Endometrial microvascular endothelial cells (primary cell): Measurements from ENCODE around the gene TSPAN33. TPM values are rescaled to one million over a fixed set of nuclear protein-coding genes. Genes with fewer than 3 reads are reported as not detected.
"Not testable (repeated sequence)": the region's sequence is repeated elsewhere in the genome, so short reads cannot be mapped to it uniquely, and the experiment has no call there.

Experiments
- in situ Hi-C: cut with HindIII; loops from 2 replicates; pipeline ENCODE4 v1.10.0; 2017; ENCODE audit warnings: low sequenced_read_pairs, low pct_unique_long_range_greater_than_20kb; ENCODE audit errors: inconsistent ontology term
- total RNA-seq: library from RNA; depleted of rRNA; stranded (reverse); fragments of >200 nt; gene quantifications from one replicate; pipeline ENCODE4 v1.2.3, GENCODE V29; 2015; ENCODE audit errors: inconsistent ontology term

TSPAN33 gene, protein sequence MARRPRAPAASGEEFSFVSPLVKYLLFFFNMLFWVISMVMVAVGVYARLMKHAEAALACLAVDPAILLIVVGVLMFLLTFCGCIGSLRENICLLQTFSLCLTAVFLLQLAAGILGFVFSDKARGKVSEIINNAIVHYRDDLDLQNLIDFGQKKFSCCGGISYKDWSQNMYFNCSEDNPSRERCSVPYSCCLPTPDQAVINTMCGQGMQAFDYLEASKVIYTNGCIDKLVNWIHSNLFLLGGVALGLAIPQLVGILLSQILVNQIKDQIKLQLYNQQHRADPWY
- total RNA-seq = 3.6 TPM

DNA sequence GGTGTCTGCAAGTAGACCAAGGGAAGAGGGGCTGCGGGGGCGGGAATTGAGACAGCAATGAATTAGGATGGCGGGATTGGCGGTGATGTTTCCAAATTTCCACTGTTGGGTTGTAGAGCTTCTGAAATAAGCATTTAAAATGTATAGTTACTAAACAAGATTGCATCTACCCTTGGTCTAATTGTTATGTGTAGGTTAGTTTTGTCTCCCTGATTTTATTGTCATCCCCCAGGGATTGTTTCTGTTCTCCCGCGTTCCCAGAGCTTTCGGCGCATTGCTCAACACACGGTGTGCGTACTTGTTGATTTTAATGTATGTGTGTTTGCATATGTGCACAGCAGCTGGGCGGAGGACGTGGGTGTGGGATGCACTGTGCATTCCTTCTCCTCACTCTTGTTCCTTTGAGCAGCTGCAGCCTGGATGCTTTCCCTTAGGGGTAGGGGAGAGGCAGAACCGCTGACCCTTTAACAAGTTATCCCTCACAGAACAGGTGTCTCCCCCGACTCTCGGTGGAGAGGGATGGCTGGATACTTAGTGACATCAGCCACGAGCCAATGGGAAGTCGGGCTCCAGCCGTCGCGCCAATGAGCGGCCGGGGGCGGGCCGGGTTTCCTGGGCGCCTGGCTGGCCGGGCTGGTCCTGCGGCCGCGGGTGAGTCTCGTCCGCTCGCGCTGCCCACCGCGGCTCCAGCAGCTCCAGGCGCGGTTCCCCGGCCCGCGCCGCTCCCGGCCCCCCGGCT lies at the start of gene TSPAN33:
TSS of gene TSPAN33 (plus strand) at position 613 of the 739 bp plus-strand sequence. CDS start 274 bp downstream, outside the sequence.
- in situ Hi-C loops = no loop called here

DNA sequence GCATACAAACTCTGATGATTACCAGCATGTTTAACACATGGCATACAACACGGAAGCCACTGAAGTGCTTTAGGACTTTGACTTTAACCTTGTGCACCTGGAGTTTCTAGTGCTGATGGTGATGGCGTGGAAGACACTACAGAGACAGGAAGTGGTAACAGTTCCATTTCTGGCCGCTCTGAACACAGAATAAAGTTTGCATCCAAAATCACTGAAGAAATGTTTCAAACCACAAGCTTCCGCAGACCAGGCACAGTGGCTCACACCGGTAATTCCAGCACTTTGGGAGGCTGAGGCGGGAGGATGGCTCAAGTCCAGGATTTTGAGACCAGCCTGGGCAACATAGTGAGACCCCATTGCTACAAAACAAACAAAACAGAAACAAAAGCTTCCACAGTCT lies 49.2 kb upstream of the TSPAN33 start:
- in situ Hi-C loops = no loop called here

DNA sequence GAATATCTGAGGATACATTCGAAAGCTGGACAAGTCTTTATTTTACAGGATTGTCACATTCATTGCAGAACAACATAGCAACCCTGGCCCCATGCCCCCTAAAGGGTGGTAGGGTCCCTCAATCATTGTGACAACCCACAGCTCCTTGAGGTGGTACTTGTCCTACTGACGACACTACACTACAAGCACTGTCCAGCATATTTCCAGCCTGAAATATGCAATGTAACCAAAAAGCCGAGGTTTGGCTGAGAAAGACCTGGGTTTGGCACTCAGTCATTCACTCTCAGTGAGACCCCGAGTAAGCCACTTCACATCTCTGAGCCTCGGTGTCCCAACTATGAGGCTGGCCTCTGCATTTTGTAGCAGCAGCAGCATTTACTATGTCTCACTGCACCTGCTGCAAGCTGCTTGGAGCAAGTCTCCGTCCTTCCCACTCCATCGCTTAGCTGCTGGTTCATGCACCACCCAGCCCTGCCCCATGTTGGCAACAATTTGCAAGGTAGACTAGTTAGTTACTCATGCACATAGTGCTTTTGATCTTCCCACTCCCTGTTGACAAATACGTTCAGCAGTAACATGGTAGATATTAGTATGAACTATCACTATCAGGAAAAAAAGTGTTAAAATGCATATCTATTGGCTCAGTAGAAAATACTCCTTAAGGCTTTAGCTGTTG lies 46.0 kb upstream of the TSPAN33 start:
- in situ Hi-C loops = no loop called here

DNA sequence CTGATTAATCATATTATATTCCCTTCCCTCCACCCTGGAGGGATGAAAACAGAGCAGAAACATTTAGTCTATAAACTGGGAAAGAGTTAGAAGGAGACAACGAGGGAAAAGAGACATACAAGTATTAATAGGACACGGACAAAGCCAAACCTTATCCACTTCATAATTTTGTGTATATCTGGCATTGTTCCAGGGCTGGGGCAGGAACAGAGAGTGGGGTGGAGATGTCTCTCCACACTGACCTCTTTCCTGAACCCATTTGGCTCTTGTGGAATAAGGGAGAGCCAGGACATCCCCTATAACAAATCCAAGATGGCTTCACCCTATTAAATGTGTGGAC lies 43.7 kb upstream of the TSPAN33 start:
- in situ Hi-C loops = no loop called here

DNA sequence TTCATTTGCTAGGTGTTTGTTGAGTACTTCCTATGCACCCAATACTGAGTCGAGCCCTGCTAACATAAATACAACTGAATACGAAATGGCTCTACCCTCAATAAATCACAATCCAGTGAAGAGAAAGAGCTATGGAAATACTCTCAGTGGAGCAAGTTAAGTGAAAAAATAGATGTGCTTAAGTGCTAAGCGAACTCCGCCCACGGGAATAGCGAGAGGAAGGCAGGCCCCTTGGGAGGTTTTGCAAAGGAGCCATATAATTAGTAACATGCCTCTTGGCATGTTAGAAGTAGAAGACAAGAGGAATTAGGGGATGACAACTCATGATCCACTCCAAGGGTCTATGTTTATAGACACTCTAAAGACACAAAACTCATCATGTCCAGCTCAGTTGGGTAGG lies 42.8 kb upstream of the TSPAN33 start:
- in situ Hi-C loops = no loop called here

DNA sequence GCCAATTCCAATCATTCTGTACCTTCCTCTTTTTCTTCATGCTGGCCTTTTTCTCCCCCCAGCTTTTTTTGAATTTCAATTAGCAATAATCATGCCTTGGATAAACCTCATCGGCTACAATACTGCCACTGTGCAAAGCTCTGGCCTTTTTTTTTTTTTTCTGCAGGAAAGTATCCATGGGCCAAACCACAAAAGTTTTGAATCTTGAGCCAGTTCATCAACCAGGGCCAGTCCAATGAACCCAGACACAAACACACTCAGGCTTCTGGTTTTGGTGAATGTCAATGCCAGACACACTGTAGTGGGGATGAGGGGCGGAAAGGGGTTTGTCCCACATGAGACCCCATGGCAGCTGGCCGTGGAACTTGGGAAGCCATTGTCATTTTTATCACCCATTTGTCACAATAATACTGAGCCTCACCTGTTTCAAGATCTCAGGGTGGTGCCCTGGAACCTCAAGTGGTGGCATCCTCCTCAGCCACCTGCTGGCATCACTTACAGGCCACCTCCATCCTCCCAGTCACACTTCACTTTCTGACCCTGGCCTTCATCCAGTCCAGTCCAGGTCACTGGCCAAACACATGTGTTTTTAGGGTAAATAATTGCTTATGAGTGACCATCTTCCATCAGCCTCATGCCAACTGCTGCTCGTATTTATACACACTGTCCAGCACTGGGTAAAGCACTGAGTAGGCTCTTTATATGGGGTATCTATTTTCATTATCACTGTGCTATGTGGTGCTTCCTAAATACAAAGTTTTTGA lies 40.8 kb upstream of the TSPAN33 start:
- in situ Hi-C loops = no loop called here

DNA sequence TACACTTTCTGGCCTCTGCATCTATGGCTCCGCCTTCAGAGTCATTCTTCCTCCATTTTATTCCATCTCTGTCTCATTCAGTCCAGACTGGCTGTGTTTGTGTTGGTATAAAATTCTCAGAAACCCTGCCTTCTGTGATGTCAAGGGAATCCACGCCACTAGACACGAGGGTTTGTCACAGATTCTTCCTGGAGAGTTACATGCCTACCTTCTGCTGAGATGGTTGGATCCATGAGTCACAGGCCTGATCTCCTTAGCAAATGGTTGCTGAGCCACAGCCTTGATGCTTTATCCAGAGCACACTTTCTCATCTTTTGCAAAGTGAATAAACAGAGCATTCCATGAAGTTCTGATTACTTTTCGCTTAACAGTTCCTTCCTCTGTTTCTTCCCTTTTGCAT lies 35.9 kb upstream of the TSPAN33 start:
- in situ Hi-C loops = no loop called here

DNA sequence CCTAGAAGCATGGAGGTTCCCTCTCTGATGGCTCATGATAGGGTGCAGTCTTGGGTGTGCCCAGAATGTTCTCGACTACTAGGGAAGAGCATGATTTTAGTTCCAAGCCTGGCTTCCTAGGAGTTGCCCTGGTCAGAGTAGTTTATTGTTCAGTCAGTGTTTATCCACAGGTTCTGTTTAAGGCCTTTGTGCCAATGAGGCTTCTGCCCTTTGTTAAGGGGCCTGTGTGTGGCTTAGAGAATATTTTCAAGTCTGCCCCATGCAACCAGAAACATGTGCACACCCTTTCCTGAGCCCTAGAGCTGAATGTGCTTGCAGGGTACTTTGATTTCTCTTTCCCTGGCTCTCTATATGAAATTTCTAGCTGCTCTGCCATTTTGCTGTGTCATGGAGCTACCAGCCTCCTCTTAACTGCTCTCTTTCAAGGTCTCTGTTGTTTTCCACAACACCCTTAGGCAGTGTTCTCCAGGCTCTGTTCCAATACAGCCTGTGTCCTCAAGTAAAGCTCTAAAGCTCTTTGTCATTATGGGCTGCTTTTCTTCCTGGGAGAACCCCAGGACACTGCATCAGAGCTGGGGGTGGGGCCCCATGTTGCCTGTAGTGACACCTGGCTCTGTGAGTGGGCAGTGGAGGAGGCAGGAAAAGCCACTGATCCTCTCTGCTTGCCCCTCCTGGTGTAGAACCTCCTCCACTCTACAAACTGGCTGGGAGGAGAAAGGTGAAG lies 34.1 kb upstream of the TSPAN33 start:
- in situ Hi-C loops = no loop called here

DNA sequence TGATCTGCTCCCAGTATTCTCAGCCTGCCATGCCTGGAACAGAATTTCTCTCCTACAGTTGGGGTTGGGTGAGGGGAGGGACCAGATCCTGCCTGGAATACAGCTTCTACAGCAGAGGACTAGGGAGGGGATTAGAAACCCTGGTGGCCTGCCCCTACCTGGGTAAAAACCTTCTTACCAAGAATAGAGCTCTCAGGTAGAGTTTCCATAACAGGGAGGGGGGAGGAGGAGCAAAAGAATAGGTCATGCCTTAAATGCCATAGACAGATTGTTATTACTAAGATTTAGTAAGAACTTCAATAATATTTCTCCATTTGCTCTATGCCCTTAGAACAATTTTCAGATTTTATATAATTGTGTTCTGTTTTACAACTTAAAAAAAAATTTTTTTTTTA lies 33.5 kb upstream of the TSPAN33 start:
- in situ Hi-C loops = no loop called here

DNA sequence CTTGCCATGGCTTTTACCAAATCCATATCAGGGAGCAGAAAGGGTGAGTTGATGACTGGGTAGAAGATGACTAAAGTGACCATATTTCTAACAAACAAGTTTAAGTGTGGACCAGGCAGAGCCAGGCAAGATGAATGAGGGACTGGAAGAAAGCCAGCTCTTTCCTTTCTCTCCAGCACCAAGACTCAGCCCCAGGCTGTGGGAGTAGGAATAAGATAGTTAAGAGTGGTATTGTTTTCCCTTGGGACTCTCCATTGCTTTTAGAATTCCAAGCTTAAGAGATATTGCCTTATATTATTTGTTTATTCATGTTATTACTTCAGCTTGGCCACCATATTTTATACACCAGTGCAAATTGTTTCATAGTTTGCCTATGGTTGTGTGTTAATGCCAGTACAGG lies 28.8 kb upstream of the TSPAN33 start:
- in situ Hi-C loops = no loop called here

DNA sequence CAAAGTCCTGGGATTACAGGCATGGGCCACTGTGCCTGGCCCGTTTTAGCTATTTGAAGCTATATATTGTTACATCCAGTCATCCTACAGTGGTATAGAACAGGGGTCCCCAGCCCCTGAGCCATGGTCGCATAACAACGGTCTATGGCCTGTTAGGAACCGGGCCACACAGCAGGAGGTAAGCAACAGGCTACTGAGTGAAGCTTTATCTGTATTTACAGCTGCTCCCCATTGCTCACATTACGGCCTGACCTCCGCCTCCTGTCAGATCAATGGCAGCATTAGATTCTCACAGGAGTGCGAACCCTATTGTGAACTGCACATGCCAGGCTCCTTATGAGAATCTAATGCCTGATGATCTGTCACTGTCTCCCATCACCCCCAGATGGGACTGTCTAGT lies 26.3 kb upstream of the TSPAN33 start:
- in situ Hi-C loops = no loop called here

DNA sequence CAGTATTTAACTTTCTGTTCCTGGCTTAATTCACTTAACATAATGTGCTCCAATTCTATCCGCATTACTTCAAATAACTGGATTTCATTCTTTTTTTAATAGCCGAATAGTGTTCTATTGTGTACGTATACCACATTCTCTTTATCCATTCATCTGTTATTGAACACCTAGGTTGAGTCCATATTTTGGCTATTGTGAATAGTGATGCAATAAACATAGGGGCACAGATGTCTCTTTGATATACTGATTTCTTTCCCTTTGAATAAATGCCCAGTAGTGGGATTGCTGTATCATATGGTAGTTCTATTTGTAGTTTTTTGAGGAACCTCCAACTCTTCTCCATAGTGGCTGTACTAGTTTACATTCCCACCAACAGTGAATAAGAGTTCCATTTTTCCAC lies 25.5 kb upstream of the TSPAN33 start:
- in situ Hi-C loops = no loop called here

DNA sequence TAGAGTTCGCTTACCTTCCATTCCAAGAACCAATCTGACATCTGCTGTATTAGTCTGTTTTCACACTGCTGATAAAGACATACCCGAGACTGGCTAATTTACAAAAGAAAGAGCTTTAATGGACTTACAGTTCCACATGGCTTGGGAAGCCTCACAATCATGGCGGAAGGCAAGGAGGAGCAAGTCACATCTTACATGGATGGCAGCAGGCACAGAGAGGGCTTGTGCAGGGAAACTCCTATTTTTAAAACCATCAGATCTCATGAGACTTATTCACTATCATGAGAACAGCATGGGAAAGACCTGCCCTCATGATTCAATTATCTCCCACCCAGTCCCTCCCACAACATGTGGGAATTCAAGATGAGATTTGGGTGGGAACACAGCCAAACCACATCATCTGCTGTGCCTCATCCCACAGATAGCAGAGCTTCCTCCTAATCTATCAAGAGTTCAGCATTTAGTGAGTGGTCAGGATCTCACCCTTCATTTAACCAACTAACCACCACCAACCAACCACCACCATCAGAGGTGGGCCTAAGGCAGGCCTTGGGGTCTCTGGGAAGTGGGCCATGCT lies 22.9 kb upstream of the TSPAN33 start:
- in situ Hi-C loops = not testable (repeated sequence)

DNA sequence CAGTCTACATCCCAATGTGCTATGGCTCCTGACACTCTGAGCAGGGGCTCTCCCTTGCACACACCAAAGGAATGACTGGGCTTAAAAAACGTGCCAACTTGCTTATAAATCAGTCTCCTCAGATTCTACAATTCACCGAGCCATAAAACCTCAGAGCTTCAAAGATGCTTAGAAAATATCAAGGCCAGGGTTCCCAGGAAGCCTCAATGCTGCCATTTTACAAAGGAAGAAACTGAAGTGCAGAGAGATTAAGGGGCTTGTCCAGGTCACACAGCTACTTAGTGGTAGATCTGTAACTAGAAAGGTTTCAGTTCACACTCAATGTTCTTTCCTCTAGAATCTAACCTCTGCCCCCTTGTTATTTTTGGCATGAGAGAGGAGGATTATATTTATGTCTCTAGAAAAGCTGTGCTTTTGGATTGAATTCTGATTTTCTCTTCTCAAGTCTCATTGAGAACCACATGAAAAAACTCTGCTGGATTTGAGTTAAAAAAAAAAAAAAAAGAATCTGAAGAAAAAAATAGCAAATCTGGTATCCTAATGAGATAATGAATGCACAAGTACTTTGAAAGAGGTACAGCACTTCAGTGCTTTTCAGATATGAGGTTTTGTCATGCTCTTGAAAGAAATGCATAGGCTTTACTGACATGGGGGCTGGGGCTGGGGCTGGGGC lies 22.3 kb upstream of the TSPAN33 start:
- in situ Hi-C loops = no loop called here

DNA sequence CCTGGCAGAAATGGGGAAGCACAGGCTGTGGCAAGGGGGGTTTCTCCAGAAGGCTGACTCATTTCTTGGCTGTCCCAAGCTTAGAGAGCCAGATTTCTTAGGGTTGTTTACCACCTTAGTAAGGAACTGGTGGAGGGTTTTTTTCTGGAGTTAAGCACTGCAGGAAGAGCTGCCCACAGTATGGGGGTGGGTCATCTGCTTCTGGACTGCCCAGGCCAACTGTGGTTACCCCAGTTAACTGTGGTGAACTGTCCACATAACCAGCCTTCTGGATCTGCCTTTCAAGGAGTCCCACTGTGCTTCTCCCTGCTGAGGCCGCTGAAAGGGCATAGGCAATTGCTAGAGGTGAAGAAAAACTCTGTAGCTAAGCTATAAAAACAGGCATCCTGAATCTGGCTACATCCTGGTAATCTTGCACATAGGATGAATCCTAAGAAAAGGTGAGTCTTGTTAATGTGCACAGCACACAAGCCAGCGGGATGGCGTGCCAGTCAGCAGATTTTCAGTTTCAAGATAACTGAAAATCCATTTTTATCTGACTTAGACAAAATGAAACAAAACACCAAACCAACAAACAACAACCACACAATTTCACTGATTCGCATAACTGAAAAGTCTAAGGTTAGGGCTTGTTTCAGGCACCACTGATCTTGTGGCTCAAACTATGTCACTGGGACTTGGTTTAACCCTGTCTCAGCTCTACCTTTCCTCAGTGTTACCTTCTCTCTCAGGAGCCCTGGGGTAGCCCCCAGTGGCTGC lies 21.6 kb upstream of the TSPAN33 start:
- in situ Hi-C loops = no loop called here

DNA sequence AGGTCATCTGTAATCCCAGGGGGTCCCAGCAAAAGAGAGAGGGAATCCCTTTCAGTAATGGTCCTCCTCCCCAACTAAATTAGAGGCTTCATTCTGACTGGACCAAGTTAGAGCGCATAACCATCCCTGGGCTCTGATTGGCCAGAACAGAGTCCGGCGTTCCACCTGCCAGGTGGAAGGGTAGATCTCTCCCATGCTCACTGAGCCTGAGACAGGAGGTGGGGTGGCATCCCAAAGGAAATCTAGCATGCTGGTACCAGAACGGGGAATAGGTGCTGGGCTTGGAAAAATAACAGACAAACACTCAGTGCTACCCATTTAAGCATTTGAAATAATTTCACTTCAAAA lies 21.0 kb upstream of the TSPAN33 start:
- in situ Hi-C loops = no loop called here

DNA sequence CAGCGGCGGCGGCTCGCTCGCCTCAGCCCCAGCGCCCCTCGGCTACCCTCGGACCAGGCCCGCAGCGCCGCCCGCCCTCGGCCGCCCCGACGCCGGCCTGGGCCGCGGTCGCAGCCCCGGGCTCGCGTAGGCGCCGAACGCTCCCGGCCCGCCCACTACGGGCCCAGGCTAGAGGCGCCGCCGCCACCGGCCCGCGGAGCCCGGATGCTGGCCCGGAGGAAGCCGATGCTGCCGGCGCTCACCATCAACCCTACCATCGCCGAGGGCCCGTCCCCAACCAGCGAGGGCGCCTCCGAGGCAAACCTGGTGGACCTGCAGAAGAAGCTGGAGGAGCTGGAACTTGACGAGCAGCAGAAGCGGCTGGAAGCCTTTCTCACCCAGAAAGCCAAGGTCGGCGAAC lies 18.2 kb upstream of the TSPAN33 start:
- in situ Hi-C loops = no loop called here
